T-helper 17 cell (primary cell): ENCODE measurements around the gene RPRD1B. TPM values are rescaled to one million over a fixed set of nuclear protein-coding genes. Genes with fewer than 3 reads are reported as not detected.

Experiments
- ATAC-seq: fragments of 150-1000 bp; cut with Tn5 transposase; 2 replicates; pipeline ENCODE4 v1.10.0; 2021; ENCODE audit warnings: mild to moderate bottlenecking, moderate library complexity
- DNase-seq, 3 donors: peaks; one replicate each; pipeline versions ENCODE4 v3.0.0 to v3.0.0-alpha.2; 2020 to 2021
- H3K9me3 ChIP-seq: one replicate; pipeline ENCODE4 v1.7.0; 2013; ENCODE audit warnings: low read length, mild to moderate bottlenecking; ENCODE audit not compliant: control insufficient read depth, poor library complexity, severe bottlenecking
- H3K27ac Mint-ChIP-seq: one replicate; pipeline ENCODE4 v1.8.0; 2022; ENCODE audit warnings: mild to moderate bottlenecking, moderate library complexity, mixed read lengths
- H3K27me3 Mint-ChIP-seq: one replicate; pipeline ENCODE4 v1.8.0; 2022; ENCODE audit warnings: mixed read lengths
- H3K36me3 Mint-ChIP-seq: one replicate; pipeline ENCODE4 v1.8.0; 2022; ENCODE audit warnings: low read depth, mixed read lengths
- H3K4me1 Mint-ChIP-seq: one replicate; pipeline ENCODE4 v1.8.0; 2022; ENCODE audit warnings: mild to moderate bottlenecking, mixed read lengths
- H3K4me3 Mint-ChIP-seq: one replicate; pipeline ENCODE4 v1.8.0; 2022; ENCODE audit warnings: mild to moderate bottlenecking, moderate library complexity, mixed read lengths
- total RNA-seq, 4 donors: library from RNA in 2 of 4; stranded (reverse) in 2 of 4; gene quantifications; one replicate each; pipeline ENCODE4 v1.2.3 and lab custom pipeline; 2022 to 2026

Gene RPRD1B
- total RNA-seq, 2 donors from 2014 or later, result 47.7 to 51.2 TPM

GRCh38 chr20:38079353-38079752 lies 45.8 kb downstream of the RPRD1B start:
- DNase-seq (no peak), ATAC-seq (no peak)
- H3K9me3 ChIP-seq, result no peaks in the 10 kb centered on the region
- H3K4me1 Mint-ChIP-seq, result peaks cover 33% of the 10 kb centered on the region
- no peaks in the 10 kb centered on the region for H3K27me3 Mint-ChIP-seq
- H3K27ac Mint-ChIP-seq, result no peak overlapping the region
- no peak overlapping the region for H3K4me3 Mint-ChIP-seq
- peaks cover 10% of the 10 kb centered on the region for H3K36me3 Mint-ChIP-seq

GRCh38 chr20:38081575-38081974 lies 48.0 kb downstream of the RPRD1B start:
- Mint-ChIP-seq H3K27me3 (no peaks in the 10 kb centered on the region), H3K4me3 (no peak overlapping the region), H3K27ac (peak overlapping the region; percentile 17), H3K36me3 (peaks cover 21% of the 10 kb centered on the region), H3K4me1 (peaks cover 38% of the 10 kb centered on the region)
- DNase-seq (no peak), ATAC-seq (no peak)
- no peaks in the 10 kb centered on the region for H3K9me3 ChIP-seq

DNA sequence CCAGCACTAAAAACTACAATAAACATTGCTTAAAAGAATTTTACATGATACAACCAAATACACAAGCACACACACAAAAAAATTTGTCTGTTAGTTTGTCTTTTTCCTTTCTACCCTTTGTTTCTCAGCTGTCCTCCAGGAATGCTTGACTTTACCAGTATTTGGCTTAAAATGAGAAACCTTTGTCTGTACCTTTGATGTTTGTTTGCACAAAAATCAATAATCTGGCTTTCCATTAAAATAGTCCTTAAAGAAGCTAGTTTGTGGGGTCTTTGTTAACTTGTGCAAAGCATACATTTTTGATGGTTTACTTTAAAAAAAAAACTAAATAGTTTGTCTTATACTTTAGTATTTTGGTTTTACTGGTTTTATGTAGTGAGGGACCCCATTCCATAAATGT lies 49.3 kb downstream of the RPRD1B start:
- Mint-ChIP-seq H3K4me3 (no peak overlapping the region), H3K36me3 (peaks cover 17% of the 10 kb centered on the region), H3K27me3 (no peaks in the 10 kb centered on the region), H3K27ac (no peak overlapping the region), H3K4me1 (peaks cover 31% of the 10 kb centered on the region)
- DNase-seq, result no peak
- no peaks in the 10 kb centered on the region for H3K9me3 ChIP-seq
- no peak for ATAC-seq

GRCh38 chr20:38083338-38084048 lies 49.9 kb downstream of the RPRD1B start:
- Mint-ChIP-seq H3K4me3 (no peak overlapping the region), H3K36me3 (peaks cover 17% of the 10 kb centered on the region), H3K4me1 (peaks cover 33% of the 10 kb centered on the region), H3K27me3 (no peaks in the 10 kb centered on the region), H3K27ac (peak overlapping the region; percentile 67)
- no peak for ATAC-seq
- no peaks in the 10 kb centered on the region for H3K9me3 ChIP-seq
- no peak for DNase-seq

DNA sequence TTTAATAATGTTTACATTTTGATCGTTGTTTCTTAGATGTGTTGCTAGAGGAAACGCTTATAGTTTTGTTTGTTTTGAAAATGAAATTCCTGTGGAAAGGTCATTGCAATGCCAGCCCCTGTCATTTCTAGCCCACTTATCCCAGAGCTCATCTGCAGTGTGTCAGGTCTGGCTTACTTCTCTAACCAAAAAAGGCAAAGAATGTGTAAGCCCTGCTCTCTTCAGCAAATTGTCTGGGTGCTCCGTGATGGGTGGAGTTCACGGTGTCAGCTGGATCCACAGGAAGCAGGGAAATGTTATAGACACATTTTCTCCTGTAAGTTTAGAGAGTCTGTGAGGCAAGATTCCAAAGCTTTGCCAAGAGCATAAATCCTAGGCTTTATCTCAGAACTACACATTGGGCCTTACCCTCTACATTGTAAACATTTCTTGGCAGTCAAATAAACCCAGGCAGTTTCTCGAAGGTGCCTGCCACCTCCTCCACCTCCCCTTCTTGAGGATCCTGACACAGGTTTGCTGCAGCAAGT lies 50.9 kb downstream of the RPRD1B start:
- Mint-ChIP-seq H3K4me3 (no peak overlapping the region), H3K36me3 (peaks cover 18% of the 10 kb centered on the region), H3K27ac (peak overlapping the region; percentile 67), H3K4me1 (peaks cover 35% of the 10 kb centered on the region), H3K27me3 (no peaks in the 10 kb centered on the region)
- H3K9me3 ChIP-seq, result no peaks in the 10 kb centered on the region
- DNase-seq (no peak), ATAC-seq (no peak)

DNA sequence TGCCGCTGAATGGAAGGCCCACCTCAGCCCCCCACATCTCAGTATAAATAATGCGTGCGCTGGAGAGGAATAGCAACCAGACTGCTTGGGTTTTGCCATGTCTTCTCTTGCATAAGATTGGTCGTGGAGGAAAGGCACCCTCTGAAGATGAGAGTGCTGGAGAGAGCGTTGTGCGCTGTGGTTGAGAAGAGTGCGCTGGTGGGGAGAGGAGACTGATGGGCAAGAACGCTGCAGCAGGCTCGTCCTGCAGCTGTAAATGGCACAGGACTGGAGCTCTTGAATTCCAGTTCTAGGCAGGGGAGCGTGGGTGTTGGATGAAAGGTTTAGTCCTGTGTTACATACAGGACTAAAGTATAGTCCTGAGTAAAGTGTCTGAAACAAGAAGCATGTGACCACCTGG lies 51.5 kb downstream of the RPRD1B start:
- Mint-ChIP-seq H3K36me3 (peaks cover 18% of the 10 kb centered on the region), H3K27ac (peak overlapping the region; percentile 34), H3K4me1 (peaks cover 34% of the 10 kb centered on the region), H3K4me3 (no peak overlapping the region), H3K27me3 (no peaks in the 10 kb centered on the region)
- DNase-seq, result no peak
- no peaks in the 10 kb centered on the region for H3K9me3 ChIP-seq
- ATAC-seq, result no peak

- Mint-ChIP-seq H3K27ac (no peak overlapping the region), H3K4me1 (peaks cover 28% of the 10 kb centered on the region), H3K4me3 (no peak overlapping the region), H3K36me3 (peaks cover 18% of the 10 kb centered on the region), H3K27me3 (no peaks in the 10 kb centered on the region)
- no peaks in the 10 kb centered on the region for H3K9me3 ChIP-seq
- ATAC-seq (no peak), DNase-seq (no peak)
Observed at GRCh38 chr20:38089500-38089899, 56.0 kb downstream of the RPRD1B start.

- H3K4me1 Mint-ChIP-seq, result peaks cover 27% of the 10 kb centered on the region
- H3K36me3 Mint-ChIP-seq, result peaks cover 16% of the 10 kb centered on the region
- H3K27ac Mint-ChIP-seq, result peak overlapping the region; percentile 9
Observed at GRCh38 chr20:38090061-38090460, 56.5 kb downstream of the RPRD1B start.

GRCh38 chr20:38091441-38092216 lies 58.1 kb downstream of the RPRD1B start:
- peak overlapping the region; percentile 47 for H3K4me3 Mint-ChIP-seq
- peaks cover 21% of the 10 kb centered on the region for H3K4me1 Mint-ChIP-seq
- ATAC-seq (no peak), DNase-seq (no peak)
- H3K36me3 Mint-ChIP-seq, result peaks cover 8% of the 10 kb centered on the region
- peak overlapping the region; percentile 90 for H3K27ac Mint-ChIP-seq
- no peaks in the 10 kb centered on the region for H3K9me3 ChIP-seq
- H3K27me3 Mint-ChIP-seq, result no peaks in the 10 kb centered on the region

More at GRCh38 chr20:38090061-38090460, 56.5 kb downstream of the RPRD1B start:
- Mint-ChIP-seq H3K27me3 (no peaks in the 10 kb centered on the region), H3K4me3 (no peak overlapping the region)
- ATAC-seq, result no peak
- DNase-seq, result no peak
- no peaks in the 10 kb centered on the region for H3K9me3 ChIP-seq

- no peaks in the 10 kb centered on the region for H3K9me3 ChIP-seq
- peaks cover 21% of the 10 kb centered on the region for H3K4me1 Mint-ChIP-seq
- H3K27ac Mint-ChIP-seq, result peak overlapping the region; percentile 90
- H3K27me3 Mint-ChIP-seq, result no peaks in the 10 kb centered on the region
- no peak for DNase-seq
- H3K4me3 Mint-ChIP-seq, result no peak overlapping the region
- ATAC-seq, result no peak
- peaks cover 8% of the 10 kb centered on the region for H3K36me3 Mint-ChIP-seq
Observed at GRCh38 chr20:38092260-38092857, 58.8 kb downstream of the RPRD1B start.

DNA sequence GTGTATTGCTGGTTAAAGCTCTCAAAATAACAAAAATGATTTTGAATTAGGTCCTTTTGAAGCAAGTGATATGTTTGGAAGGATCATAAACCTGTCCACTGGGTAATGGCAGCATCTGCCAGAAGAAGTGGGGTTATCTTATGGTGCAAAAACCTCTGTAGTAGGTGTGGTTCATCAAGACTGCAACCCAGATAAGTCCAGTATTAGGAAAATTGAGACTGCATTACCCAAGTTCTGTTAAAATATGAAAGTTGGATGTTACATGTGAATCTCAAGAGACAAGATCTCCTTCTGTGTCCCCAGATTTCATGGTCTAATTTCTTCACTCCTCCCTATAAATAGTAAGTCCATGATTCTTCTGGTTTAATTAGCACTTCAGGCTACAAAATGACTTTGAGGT lies 59.4 kb downstream of the RPRD1B start:
- Mint-ChIP-seq H3K27me3 (no peaks in the 10 kb centered on the region), H3K4me1 (peaks cover 21% of the 10 kb centered on the region), H3K4me3 (no peak overlapping the region), H3K36me3 (peaks cover 5% of the 10 kb centered on the region), H3K27ac (no peak overlapping the region)
- ATAC-seq (no peak), DNase-seq (no peak)
- H3K9me3 ChIP-seq, result no peaks in the 10 kb centered on the region

GRCh38 chr20:38093641-38094077 lies 60.1 kb downstream of the RPRD1B start:
- no peaks in the 10 kb centered on the region for H3K27me3 Mint-ChIP-seq
- ATAC-seq (no peak), DNase-seq (no peak)
- no peaks in the 10 kb centered on the region for H3K9me3 ChIP-seq
- no peak overlapping the region for H3K4me3 Mint-ChIP-seq
- peaks cover 18% of the 10 kb centered on the region for H3K4me1 Mint-ChIP-seq
- H3K27ac Mint-ChIP-seq, result peak overlapping the region; percentile 61
- peaks cover under 1% of the 10 kb centered on the region for H3K36me3 Mint-ChIP-seq

DNA sequence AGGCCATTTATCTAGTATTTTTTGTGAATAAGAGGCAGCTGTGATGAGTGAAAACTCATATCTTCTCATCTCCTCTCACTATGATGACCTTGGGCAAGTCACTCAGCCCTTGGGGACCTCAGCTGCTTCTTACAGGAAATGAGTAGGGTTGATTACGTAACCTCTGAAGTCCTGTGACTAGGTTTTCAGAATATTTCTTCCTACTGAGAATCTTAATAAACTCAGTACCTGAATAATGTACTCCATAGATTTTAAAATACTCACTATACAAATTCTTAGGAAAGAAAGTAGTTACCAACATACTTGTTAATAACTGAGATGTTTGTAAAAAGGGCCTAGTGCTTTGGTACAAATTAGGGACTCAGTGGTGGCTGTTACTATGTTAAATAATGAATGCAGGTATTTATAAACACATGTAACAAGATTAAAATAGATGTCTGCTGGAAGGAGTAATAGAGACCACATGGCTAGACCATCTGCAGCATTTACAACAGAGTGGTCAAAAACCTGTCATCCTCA lies 60.9 kb downstream of the RPRD1B start:
- no peaks in the 10 kb centered on the region for H3K27me3 Mint-ChIP-seq
- no peaks in the 10 kb centered on the region for H3K36me3 Mint-ChIP-seq
- H3K4me1 Mint-ChIP-seq, result peaks cover 17% of the 10 kb centered on the region
- ATAC-seq (peak; percentile 85), DNase-seq (no peak)
- H3K27ac Mint-ChIP-seq, result peak overlapping the region; percentile 88
- no peaks in the 10 kb centered on the region for H3K9me3 ChIP-seq
- H3K4me3 Mint-ChIP-seq, result no peak overlapping the region
